Adrenal gland (tissue), 5 donors: ENCODE results near the gene ATP8A2.

ENCODE experiments used
- CTCF ChIP-seq, 6 experiments: fragments of 450-650 bp in 4 of 6; fragments of 200-600 bp in 2 of 6; sonication (generic) in 1 of 6; IDR thresholded peaks; 1 replicate in 5 of 6; 2 replicates in 1 of 6; pipeline versions ENCODE4 v1.5.1 to v1.8.0; 2016 to 2021; ENCODE audit warnings: antibody characterized with exemption in 6 of 6, mild to moderate bottlenecking in 2 of 6, moderate library complexity in 1 of 6
- POLR2A ChIP-seq, 2 donors: fragments of 450-650 bp; IDR thresholded peaks; one replicate each; pipeline ENCODE4 v1.6.1; 2017; ENCODE audit warnings: antibody characterized with exemption in 2 of 2, mild to moderate bottlenecking in 2 of 2, moderate library complexity in 1 of 2
- donor health status: DM: no; HTN: no; CAD: no.

GRCh38 chr13:25719666-25720065 is 347.9 kb downstream of the ATP8A2 start:
- no peak for TF ChIP-seq CTCF (IDR thresholded peaks at IDR 0.05)
- TF ChIP-seq POLR2A (IDR thresholded peaks at IDR 0.05): no peak
